Ovary (tissue), 3 donors: ENCODE data around the gene NEUROG3.

ENCODE experiments used
- CTCF ChIP-seq, 3 donors: fragments of 450-650 bp in 2 of 3; fragments of 200-600 bp in 1 of 3; IDR thresholded peaks; one replicate each; pipeline versions ENCODE4 v1.5.1 to v1.8.0; 2016 to 2022; ENCODE audit warnings: antibody characterized with exemption in 3 of 3, mild to moderate bottlenecking in 1 of 3
- EP300 ChIP-seq: sonication (generic); formaldehyde crosslinking; IDR thresholded peaks from one replicate; pipeline ENCODE4 v1.6.1; 2017; ENCODE audit warnings: antibody characterized with exemption
- POLR2A ChIP-seq: fragments of 450-650 bp; IDR thresholded peaks from one replicate; pipeline ENCODE4 v1.6.1; 2017; ENCODE audit warnings: antibody characterized with exemption, mild to moderate bottlenecking, moderate library complexity
- donor health status: DM: no; HTN: no; CAD: no.

DNA sequence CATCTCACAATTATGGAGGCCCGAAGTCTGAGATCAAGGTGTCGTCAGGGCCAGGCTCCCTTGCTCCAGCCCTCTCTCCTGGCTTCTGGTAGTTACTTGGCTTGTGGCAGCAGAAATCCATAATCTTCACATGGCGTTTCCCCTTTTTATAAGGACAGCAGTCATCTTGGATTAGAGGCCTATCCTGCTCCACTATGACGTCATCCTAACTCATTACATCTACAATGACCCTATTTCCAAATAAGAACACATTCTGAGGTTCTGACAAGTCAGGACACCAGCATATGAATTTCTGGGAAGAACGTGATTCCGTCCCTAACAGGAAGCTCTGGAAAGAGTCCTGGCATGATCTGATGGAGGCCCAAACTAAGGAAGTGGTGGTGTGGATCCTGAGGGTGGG lies 35.8 kb downstream of the NEUROG3 start:
- no peak for TF ChIP-seq CTCF (IDR thresholded peaks at IDR 0.05)
- TF ChIP-seq POLR2A = no peak
- TF ChIP-seq EP300 = no peak
